GM21360 (cell line): ENCODE data around the gene CRTC3.
"Not testable (repeated sequence)": the region's sequence is repeated elsewhere in the genome, so short reads cannot be mapped to it uniquely, and the experiment has no call there.

Source experiments
- ATAC-seq: cut with Tn5 transposase; IDR thresholded peaks from one replicate; pipeline ENCODE4 v1.9.1; 2021; ENCODE audit warnings: mild to moderate bottlenecking, moderate library complexity; ENCODE audit not compliant: unreplicated experiment

The CRTC3 gene, protein sequence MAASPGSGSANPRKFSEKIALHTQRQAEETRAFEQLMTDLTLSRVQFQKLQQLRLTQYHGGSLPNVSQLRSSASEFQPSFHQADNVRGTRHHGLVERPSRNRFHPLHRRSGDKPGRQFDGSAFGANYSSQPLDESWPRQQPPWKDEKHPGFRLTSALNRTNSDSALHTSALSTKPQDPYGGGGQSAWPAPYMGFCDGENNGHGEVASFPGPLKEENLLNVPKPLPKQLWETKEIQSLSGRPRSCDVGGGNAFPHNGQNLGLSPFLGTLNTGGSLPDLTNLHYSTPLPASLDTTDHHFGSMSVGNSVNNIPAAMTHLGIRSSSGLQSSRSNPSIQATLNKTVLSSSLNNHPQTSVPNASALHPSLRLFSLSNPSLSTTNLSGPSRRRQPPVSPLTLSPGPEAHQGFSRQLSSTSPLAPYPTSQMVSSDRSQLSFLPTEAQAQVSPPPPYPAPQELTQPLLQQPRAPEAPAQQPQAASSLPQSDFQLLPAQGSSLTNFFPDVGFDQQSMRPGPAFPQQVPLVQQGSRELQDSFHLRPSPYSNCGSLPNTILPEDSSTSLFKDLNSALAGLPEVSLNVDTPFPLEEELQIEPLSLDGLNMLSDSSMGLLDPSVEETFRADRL

DNA sequence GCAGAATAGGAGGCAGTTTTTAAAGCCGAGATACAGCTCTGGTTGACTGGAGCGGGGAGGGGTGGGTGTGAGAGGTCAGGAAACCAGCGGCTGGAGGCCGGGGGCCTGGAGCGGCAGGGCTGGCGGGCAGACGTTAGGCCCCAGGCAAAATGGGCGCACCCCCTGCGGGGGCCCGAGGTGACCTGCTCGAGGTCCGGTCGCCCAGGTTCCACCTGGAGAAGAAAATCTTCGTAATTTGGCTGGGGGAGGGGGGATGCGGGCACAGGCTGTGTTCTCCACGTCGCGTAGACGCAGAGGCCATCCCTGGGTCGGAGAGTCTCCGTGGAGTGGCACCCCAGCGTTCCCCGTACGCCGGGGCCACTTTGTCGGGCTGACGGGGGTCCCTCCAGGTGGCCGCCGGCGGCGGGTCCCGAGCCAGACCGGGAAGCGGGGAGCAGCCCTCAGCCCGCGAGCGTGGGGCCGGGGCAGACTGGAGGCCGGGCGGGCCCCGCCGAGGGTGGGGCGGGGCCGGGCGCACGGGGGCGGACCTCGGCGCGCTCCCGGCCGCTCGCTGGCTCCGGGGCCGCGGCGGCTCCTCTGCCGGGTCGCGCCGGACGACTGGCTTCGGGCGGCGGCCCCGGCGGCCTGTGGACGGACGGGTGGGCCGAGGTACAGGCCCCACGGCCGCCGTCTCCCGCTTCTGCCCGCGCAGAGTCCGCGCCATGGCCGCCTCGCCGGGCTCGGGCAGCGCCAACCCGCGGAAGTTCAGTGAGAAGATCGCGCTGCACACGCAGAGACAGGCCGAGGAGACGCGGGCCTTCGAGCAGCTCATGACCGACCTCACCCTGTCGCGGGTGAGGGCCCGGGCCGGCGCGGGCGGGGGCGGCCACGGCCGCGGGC lies at the start of gene CRTC3:
CRTC3 (plus strand) TSS at position 553 of the 879 bp plus-strand sequence; CDS start at position 702, 149 bp downstream.
- peak; percentile 55 for ATAC-seq

DNA sequence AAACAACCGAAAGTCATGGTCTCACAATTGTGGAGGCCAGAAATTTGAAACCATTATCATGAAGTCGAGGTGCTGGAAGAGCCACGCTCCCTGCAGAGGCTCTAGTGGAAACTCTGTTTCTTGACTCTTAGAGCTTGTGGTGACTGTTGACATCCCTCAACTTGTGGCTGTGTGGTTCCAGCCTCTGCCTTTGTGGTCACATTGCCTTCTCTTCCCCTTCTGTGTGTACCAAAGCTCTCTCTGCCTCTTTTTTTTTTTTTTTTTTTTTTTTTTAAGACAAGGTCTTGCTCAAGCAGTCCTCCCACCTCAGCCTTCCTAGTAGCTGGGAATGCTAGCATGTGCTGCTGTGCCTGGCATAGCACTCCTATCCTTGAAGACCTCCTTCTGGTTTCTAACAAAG lies 48.7 kb upstream of the CRTC3 start:
- ATAC-seq, result no peak

DNA sequence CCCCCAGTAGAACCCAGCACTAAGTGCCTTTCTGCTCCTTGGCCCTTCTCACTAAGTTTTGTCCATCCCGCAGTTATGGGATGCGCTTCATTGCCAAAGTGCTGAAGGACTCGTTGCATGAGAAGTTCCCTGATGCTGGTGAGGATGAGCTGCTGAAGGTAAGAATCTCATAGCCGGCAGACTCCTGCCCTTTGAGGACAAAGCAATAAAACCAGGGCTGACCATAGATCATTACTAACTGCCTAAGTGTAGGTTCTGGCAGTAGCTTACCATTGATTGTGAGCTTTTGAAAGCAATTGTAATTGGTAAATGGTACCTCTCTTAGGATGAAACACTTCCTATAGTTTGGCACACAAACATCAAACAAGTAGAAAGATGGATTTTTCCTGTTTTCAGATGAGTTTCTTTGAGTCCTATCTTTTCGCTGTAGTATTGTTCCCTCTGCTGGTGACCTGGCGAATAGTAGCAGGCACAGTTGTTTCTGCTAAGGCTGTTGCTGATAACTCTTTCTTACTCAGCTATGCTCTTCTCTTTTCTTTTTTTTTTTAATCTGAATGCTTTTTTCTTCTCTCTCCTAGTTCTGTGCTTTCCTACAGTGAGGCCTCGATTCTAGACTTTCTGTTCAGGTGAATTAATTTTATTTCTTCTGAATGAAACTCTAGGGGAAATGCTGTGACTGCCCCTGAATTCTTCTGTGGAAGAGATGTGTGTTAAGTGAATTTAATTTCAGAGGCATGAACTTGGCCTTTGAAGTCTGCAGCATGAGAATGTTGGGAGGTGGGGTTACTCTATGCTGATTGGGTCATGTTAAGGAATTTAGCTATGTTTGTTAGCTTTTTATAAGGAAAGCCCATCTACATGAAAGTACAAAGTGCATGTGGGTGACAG lies 47.4 kb upstream of the CRTC3 start:
- no peak for ATAC-seq

DNA sequence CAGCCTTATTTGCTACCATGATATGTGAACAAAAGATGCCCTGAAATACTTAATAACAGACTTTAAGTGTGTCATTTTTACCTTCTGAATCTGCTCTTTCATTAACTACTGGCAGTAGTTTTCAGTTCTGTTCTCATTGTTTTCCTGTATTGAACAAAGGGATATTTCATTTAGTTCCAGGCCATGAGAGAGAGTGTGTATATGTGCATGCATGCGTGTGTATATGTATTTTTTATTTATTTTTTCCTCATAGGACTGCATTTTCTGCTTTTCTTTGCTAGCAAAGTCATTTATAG lies 46.8 kb upstream of the CRTC3 start:
- ATAC-seq, result no peak

DNA sequence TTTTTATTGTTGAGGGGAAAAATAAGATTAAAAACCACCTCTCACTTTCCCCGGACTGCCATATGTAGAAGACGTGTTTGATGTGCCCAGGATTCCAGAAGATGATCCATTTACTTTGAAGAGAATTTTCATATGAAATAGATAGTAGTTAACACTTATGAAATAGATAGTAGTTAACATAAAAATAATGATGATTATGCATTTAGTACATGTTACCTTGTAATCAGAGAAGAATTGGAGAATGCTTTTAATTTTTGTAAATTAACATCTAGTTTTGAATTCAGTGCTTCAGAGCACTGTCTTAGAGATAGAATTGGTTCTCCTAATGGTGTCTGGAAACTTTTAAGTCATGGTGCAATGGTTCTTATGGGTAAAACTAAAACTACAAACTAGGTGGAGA lies 46.1 kb upstream of the CRTC3 start:
- no peak for ATAC-seq

DNA sequence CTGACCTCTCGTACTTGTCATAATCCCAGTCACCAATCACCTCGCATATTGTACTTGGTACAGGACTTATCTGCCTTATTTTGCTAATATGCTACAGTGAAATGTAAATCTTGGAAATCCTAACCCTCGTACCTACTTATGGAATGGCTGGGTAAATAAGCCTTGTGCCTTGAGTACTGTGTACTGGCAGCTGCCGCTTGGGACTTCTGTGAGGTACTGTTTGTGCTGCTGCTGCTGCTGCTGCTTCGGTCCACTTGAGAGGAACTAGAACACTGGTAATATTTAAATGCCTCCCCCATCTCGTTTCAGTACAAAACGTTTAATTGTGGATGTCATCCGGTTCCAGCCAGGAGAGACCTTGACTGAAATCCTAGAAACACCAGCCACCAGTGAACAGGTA lies 42.5 kb upstream of the CRTC3 start:
- no peak for ATAC-seq

DNA sequence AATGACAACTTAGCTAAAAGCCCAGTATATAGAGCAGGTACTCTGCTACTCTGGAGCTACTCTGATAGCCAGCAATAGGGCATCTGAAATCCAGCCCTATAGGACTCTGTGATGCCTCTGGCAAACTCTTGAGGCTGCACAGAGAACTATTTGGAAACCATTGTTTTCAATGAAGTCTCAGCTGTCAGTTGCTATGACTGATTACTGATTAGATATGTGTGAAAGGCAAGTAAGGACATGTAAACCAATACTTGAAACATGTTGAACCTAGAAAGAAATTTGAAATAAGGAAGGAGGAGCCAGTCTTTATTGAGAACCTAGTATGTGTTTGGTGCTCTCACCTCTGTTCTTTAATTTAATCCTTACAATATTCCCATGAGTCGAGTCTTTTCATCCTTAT lies 40.2 kb upstream of the CRTC3 start:
- no peak for ATAC-seq

DNA sequence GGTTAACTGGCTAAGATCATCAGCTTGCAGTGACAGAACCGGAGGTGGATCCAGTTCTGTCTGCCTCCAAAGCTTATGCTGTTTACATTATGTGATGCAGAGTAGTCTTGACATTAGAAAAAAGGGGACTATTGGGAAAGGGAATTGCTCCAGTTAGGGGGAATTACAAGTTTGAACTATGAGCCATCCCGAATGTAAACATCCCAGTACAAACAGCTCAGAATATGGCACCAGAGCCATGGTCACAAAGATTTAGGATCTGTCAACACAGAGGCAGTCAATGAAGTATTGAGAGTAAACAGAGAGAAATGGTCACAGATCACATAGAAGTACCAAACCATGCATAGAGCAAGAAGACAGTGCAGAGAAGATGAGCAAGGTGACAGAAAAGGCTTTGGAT lies 39.8 kb upstream of the CRTC3 start:
- no peak for ATAC-seq

DNA sequence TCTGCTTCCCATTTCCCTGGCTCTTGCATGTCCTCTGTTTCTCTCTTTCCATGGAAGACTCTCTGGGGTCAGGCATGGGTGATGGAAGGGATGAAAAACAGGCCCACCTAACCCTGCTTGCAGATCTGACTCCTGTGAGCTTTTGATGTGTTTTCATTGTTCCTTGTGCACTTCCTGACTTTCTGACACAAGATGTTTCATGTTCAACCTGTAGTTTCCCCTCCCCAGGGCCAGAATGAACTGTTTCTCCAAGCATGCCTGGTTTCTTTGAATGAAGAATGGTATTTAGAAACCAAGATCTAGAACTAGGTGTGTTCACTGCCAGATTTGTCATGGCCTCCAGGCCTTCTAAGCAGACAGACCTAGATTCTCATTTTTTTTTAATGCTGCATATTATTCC lies 36.1 kb upstream of the CRTC3 start:
- no peak for ATAC-seq

DNA sequence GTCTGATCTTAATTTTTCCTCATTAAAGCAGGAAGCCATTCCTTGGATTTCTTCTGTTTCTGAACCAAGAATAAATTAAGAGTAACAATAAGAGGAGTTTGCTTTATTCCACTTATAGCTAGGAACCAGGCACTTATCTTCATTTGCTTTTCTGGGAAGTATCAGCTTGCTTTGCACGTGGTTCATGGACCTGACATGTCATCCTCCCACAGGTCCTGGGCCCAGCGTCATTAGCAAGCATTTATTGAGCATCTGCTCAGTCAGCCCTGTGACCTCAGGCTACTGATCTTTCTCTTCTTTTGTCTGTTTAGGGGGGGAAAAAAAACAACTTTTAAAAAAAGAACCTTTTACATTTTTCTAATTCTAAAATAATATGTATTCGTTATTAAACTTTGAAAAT lies 34.7 kb upstream of the CRTC3 start:
- no peak for ATAC-seq

DNA sequence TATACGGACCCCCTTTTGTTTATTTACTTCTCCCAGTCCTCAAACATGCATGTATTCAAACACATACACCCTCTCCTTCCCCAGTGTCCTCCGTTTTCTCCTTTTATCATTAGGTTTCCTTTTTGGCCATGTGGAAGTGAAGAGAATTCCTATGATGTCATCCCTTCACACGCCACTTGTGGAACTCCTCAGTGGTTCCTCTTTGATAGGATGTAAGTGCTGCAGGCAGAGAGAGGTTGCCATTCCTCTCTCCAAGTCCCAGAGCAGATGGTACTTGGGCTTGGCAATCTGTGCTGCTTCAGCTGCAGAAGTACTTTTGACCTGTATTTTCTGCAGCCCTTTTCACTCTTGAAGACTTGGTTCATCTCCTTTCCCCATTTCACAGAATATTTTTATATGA lies 32.9 kb upstream of the CRTC3 start:
- ATAC-seq, result no peak

DNA sequence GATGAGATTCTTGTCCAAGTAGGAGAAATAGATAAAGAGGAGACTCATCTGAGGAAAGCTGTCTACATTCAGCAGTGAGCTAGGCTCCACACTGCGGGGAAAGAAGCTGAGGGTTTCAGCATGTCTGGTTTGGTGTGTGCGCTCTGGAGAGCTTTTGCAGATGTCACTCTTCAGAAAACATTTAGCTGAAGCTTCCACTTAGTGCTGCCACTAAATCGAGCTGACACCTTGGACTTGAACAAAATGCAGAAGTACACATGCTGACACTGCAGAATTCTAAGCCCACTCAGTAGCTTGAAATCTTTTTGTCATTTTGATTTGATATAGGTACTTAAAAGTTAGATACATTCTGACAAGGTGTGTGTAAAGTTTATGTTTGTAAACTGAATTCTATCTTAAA lies 32.3 kb upstream of the CRTC3 start:
- no peak for ATAC-seq

DNA sequence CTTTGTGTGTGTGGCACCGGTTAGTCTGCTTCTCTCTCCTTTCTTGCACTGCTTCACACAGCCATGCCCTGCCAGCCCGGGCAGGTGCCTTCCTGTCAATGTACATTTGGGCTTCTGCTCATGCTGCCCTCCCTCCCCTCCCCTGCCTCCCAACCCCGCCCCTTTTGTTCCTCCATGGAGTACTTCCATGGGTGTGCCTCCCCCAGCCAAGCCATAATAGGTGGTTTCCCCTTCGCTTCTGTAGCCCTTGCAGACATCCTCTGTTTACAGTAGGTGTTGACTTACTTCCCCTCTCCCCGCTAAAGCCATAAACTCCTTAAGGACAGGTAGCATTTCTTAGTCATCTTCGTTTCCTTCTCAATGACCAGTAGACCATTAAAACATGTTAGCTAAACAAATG lies 31.8 kb upstream of the CRTC3 start:
- ATAC-seq, result no peak

DNA sequence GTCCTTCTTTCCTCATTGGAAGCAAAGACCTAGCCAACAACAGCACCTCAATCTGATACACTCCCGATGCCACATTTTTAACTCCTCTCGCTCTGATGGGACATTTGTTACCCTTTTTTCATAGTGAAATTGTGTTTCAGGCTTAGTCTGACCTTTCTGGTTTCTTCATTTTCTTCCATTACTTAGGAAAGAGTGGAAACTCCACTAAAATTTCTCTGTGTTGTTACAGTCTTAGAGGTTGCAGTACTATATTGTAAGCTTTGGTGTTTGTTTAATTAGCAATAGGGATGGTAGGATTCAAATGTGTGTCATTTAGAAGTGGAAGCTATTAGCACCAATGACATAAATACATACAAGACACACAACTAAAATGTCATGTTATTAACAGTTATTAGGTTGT lies 29.6 kb upstream of the CRTC3 start:
- ATAC-seq, result no peak

DNA sequence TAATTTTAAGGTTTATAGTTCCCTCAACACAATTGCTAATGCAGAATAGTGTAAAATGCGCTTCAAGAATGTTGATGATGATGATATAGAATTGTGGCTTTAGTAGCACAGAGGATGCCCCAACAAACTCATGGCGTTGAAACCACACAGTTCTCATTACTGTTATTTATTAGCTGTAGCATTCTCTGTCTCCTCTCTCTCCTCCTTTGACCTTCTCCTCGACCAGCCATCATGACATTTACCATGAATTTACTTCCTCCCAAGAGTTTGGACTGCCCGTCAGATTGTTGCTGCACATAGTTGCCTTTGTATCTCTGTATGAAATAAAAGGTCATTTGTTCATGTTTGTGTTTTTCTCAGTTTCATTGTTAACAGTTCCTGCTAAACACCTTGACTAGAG lies 27.8 kb upstream of the CRTC3 start:
- ATAC-seq, result no peak

DNA sequence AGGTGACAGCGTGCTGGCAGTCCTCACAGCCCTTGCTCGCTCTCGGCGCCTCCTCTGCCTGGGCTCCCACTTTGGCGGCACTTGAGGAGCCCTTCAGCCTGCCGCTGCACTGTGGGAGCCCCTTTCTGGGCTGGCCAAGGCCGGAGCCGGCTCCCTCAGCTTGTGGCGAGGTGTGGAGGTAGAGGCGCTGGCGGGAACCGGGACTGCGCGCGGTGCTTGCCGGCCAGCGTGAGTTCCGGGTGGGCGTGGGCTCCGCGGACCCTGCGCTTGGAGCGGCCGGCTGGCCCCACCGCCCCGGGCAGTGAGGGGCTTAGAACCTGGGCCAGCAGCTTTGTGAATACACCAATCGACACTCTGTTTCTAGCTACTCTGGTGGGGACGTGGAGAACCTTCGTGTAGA lies 18.9 kb upstream of the CRTC3 start:
- not testable (repeated sequence) for ATAC-seq

DNA sequence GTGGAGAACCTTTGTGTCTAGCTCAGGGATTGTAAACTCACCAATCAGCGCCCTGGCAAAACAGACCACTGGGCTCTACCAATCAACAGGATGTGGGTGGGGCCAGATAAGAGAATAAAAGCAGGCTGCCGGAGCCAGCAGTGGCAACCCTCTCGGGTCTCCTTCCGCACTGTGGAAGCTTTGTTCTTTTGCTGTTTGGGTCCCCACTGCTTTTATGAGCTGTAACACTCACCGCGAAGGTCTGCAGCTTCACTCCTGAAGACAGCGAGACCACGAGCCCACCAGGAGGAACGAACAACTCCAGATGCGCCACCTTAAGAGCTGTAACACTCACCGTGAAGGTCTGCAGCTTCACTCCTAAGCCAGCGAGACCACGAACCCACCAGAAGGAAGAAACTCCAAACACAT lies 18.5 kb upstream of the CRTC3 start:
- ATAC-seq, result not testable (repeated sequence)

DNA sequence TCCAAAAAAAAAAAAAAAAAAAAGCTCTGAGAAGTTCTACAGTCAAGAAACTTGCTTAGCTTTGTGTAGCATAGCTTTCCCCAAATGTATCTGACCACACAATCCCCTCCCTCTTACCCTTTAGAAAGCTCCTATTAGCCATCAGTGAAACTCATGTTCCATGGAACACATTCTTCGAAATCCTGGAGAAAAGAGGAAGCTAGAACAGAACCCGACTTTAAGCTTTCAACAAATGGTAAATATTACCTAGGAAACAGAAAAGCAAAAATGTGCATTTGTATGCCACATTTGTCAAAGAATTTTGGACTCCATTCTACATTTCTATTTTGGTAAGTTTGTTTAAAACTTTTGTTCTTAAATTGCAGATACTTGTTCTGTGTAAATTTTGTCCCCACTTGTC lies 17.4 kb upstream of the CRTC3 start:
- ATAC-seq, result no peak

DNA sequence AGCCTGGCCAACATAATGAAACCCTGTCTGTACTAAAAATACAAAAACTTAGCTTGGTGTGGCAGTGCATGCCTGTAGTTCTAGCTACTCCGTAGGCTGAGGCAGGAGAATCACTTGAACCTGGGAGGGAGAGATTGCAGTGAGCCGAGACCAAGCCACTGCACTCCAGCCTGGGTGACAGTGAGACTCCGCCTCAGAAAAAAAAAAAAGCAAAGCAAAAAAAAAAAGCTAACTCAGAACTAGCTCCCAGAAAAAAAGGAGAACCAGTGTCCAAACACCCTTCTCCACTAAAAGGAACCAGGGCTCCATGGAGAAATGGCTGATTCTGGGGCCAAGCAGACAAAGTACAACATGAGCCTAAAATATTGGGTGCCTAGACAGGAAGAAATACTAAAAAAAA lies 16.7 kb upstream of the CRTC3 start:
- ATAC-seq, result no peak

DNA sequence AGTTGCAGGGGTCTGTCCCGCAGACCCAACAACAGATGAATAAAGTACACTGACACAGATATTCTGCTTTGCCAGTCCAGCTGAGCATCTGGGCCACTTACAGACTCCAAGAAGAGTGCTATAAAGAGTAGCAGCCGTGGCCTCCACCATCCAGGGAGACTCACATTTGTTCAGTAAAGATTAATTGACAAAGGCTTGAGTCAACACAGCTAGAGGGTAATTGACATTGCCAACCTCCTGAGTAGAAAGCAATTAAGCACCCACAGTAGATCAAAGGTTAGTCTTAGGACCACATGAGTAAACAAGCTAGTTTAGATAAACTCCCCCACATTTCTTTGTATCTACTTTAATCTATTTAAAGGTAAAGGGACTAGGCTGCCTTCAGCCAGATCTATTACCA lies 16.3 kb upstream of the CRTC3 start:
- ATAC-seq, result no peak

DNA sequence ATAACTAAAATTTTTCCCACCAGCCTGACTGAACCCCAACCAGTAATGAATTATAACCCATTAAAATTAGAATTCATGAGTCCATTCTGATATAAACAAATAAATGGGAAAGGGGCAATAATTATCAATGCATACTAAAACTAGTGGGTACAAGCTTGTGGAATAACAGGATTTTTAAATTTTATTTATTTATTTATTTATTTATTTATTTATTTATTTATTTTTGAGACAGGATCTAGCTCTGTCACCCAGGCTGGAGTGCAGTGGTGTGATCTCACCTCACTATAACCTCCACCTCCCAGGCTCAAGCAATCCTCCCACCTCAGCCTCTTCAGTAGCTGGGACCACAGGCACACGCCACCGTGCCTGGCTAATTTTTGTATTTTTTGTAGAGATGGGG lies 15.8 kb upstream of the CRTC3 start:
- not testable (repeated sequence) for ATAC-seq
